Nephron (organoid): Measurements from ENCODE around the gene GNAI3.
A peak's percentile ranks its signal among the peaks of the same experiment; 100 is the strongest.

Experiments
- H3K27ac Mint-ChIP-seq, 3 experiments: 2 replicates each; pipeline ENCODE4 v1.8.0; 2020; ENCODE audit warnings: mixed read lengths in 3 of 3, mild to moderate bottlenecking in 2 of 3, moderate library complexity in 1 of 3
- H3K27me3 Mint-ChIP-seq: 2 replicates; pipeline ENCODE4 v1.8.0; 2021; ENCODE audit warnings: low read depth, mild to moderate bottlenecking, moderate library complexity, mixed read lengths
- H3K36me3 Mint-ChIP-seq: 2 replicates; pipeline ENCODE4 v1.8.0; 2020; ENCODE audit warnings: low read depth, mixed read lengths
- H3K4me1 Mint-ChIP-seq: 2 replicates; pipeline ENCODE4 v1.8.0; 2020; ENCODE audit warnings: mixed read lengths
- H3K4me3 Mint-ChIP-seq, 3 experiments: 2 replicates each; pipeline ENCODE4 v1.8.0; 2020; ENCODE audit warnings: mild to moderate bottlenecking in 3 of 3, mixed read lengths in 3 of 3, moderate library complexity in 2 of 3
- H3K9me3 Mint-ChIP-seq: 2 replicates; pipeline ENCODE4 v1.8.0; 2020; ENCODE audit warnings: mixed read lengths
- CTCF ChIP-seq, 3 experiments: fragments of 200-600 bp; sonication (generic); IDR thresholded peaks; one replicate each; pipeline ENCODE4 v1.5.0; 2021; ENCODE audit warnings: antibody characterized with exemption in 3 of 3; ENCODE audit not compliant: unreplicated experiment in 3 of 3

The GNAI3 gene

GRCh38 chr1:109667452-109668122 lies 119.2 kb downstream of the GNAI3 start, which contains the start of gene GSTM2:
Gene GSTM2 (plus strand): TSS chr1:109668057. CDS start chr1:109668116, 59 bp downstream.
- peaks cover 24% of the 10 kb centered on the region for H3K36me3 Mint-ChIP-seq
- H3K9me3 Mint-ChIP-seq, result no peaks in the 10 kb centered on the region
- no peaks in the 10 kb centered on the region for H3K27me3 Mint-ChIP-seq
- peak within 1 kb of the TSS; percentile 79 to 86 (median 82) for H3K27ac Mint-ChIP-seq
- H3K4me1 Mint-ChIP-seq, result peaks cover 15% of the 10 kb centered on the region
- H3K4me3 Mint-ChIP-seq, result peak within 1 kb of the TSS; percentile 91 to 93 (median 91)
- TF ChIP-seq CTCF (IDR thresholded peaks at IDR 0.05; ENCODE audit: unreplicated experiment in 3 of 3), result no peak
